GM19324 (cell line): ENCODE results near the gene MMP24OS.
"Not testable (repeated sequence)": the region's sequence is repeated elsewhere in the genome, so short reads cannot be mapped to it uniquely, and the experiment has no call there.

ENCODE experiments used
- ATAC-seq: cut with Tn5 transposase; IDR thresholded peaks from one replicate; pipeline ENCODE4 v1.9.1; 2021; ENCODE audit warnings: mild to moderate bottlenecking, moderate library complexity; ENCODE audit not compliant: unreplicated experiment, low FRiP score

The MMP24OS gene

GRCh38 chr20:35280523-35280922 lies 2.6 kb upstream of the MMP24OS start:
- no peak for ATAC-seq

- no peak for ATAC-seq
Observed at GRCh38 chr20:35279533-35280174, 1.7 kb upstream of the MMP24OS start.

DNA sequence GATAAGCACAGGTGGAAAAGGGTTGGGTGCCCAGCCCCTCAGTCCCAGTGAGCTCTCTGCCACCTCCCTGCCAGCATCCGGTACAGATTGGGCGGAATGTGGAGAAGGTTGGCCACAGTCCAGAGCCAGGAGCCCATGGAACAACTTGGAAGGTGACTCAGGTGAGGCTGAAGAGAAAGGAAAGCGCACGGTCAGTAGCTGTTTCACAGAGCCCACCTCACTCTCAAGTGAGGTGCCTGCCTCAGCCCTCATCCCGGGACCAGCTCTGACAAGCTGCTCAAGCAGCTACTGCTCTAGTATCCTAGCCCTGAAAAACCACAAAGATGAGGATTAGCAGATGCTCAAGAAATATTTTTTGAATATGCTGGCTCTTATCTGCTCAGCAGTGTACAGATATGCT lies 1.1 kb upstream of the MMP24OS start:
- ATAC-seq = no peak

- ATAC-seq = no peak
Observed at GRCh38 chr20:35277127-35277526, 795 bp downstream of the MMP24OS start.

DNA sequence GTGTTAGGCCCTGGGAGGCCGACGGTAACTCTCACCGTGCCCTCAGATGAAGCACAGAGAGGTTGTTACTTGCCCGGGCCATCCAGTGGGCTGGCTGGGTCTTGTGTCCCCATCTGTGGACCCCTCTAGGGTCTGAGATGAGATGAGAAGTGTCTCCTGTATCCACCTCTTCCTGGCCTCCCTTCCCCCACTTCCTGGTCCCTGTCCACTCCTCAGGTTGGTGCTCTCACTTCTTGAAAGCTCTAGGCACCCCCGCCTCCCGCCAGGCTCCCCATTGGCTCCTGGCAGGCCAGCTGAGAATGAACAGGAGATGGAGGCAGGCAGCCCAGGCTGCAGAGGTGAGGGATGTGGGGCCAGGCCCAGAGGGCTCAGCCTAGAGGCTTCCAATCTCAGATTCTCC lies 1.5 kb downstream of the MMP24OS start:
- ATAC-seq = no peak

DNA sequence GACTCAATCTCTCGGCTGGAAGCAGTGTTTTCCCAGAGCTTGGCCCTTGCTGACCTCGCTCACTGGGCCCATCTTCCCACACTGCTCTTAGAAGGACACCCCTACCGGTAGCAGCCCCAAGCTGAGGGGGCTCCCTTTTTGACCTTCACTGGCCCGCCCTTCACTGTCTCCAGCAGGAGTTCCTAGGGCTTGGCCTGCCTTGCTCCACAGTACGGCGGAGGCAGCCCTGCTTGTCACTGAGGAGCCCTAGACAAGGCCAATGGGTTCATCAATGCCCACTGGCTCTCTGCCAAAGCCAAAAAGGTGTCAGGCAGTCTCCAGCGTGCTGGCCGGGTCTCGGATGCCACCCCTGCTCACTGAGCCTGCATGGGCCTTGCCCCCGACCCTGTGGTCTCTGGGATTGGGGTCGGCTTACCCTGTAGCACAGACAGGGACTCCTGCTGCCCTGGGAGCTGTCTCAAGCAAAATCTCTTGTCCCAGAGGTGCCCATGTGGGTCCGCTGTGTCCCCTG lies 2.1 kb downstream of the MMP24OS start:
- ATAC-seq = no peak

DNA sequence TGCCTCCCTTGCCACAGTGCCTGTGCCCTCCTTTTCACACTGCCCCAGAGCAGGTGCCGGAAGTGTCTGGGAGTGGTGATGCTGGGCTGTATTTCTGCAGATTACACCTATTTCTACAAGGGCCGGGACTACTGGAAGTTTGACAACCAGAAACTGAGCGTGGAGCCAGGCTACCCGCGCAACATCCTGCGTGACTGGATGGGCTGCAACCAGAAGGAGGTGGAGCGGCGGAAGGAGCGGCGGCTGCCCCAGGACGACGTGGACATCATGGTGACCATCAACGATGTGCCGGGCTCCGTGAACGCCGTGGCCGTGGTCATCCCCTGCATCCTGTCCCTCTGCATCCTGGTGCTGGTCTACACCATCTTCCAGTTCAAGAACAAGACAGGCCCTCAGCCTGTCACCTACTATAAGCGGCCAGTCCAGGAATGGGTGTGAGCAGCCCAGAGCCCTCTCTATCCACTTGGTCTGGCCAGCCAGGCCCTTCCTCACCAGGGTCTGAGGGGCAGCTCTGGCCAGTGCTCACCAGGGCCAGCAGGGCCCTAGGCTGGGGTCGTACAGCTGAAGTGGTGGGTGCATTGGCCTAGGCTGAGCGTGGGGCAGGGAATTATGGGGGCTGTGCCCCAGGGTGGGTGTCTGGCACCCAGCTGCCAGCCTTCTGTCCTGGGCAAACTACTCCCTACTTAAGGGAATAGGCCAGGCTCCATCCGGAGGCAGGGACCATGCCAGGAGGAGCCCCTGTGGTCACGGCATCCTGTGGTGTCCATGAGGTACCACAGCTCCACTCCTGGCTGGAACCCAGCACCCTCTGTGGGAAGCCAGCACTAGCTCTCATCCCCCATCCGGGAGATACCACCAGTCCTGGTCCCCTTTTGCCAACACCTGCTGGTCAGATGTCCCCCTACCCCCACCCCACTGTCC lies 3.5 kb downstream of the MMP24OS start:
- no peak for ATAC-seq

GRCh38 chr20:35273449-35274171 lies 4.3 kb downstream of the MMP24OS start:
- ATAC-seq = no peak

GRCh38 chr20:35271904-35272303 lies 6.0 kb downstream of the MMP24OS start:
- ATAC-seq = no peak

DNA sequence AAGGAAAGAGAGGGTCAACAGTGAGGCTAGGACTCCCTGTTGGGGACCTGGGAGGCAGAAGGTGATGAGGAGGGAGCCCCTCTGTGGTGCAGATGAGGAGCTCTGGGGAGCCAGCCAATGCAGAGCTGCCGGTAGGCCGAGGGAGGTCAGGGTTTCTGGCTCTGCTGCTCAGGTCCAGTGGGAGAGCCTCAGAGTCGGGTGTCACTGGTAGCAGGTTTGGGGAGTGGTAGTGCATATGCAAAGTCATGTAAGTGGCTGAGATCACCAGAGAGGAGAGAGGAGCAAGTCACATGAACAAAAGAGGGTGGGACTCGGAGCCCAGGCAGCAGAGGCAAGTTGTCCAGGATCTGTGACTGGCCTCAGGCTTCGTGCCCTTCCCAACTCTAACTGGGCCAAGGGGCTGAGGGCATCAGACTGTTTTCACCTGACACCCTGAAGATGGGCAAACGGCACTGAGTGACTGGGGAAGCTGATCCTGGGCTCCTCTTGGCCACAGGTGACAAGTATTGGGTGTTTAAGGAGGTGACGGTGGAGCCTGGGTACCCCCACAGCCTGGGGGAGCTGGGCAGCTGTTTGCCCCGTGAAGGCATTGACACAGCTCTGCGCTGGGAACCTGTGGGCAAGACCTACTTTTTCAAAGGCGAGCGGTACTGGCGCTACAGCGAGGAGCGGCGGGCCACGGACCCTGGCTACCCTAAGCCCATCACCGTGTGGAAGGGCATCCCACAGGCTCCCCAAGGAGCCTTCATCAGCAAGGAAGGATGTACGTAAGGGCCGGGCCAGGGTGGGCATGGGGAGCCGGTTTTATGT lies 6.6 kb downstream of the MMP24OS start:
- ATAC-seq = no peak

- no peak for ATAC-seq
Observed at GRCh38 chr20:35270021-35270902, 7.7 kb downstream of the MMP24OS start.

DNA sequence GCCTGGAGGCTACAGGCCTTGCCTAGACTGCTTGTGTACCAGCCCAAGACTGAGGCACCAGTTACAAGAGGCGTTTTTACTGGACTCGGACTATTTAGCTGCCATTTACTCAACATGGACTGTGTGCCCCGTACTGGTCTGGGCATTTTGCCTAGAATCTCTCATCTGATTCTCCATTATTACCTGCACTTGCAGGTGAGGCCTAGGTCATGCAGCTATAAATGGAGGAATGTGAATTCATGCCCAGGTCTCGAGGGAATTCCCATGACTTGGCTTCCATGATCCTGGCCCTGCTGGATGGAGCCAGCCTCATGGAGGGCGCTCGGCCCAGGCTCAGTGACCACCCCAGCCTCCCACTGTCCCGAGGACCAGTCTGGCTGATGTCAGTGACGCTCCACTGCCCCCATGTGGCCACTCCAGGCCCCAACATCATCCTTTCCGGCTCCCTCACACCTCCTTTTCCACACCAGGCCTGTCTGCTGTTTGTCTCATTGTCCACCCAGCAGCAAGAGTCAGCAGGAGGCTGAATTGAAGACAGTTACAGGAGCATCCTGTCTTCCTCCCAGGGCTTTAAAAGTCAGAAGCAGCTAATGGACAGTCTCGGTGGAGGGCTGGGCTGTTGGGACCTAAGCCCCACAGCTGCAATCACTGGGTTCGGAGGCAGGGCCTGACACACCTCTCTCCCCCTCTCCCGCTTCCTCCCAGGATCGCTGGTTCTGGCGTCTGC lies 8.7 kb downstream of the MMP24OS start:
- ATAC-seq = no peak

GRCh38 chr20:35267092-35267491 lies 10.8 kb downstream of the MMP24OS start:
- ATAC-seq = no peak

GRCh38 chr20:35264755-35265154 lies 13.2 kb downstream of the MMP24OS start:
- no peak for ATAC-seq

- no peak for ATAC-seq
Observed at GRCh38 chr20:35263532-35264341, 14.2 kb downstream of the MMP24OS start.

GRCh38 chr20:35262731-35263531 lies 15.0 kb downstream of the MMP24OS start:
- not testable (repeated sequence) for ATAC-seq

DNA sequence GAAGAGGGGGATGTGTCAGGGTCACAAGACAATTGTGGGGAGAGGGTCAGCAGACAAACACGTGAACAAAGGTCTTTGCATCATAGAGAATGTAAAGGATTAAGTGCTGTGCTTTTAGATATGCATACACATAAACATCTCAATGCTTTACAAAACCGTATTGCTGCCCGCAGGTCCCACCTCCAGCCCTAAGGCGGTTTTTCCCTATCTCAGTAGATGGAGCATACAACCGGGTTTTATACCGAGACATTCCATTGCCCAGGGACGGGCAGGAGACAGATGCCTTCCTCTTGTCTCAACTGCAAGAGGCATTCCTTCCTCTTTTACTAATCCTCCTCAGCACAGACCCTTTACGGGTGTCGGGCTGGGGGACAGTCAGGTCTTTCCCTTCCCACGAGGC lies 15.6 kb downstream of the MMP24OS start:
- ATAC-seq = not testable (repeated sequence)
